ENCODE data around the gene PLXND1.

DNA sequence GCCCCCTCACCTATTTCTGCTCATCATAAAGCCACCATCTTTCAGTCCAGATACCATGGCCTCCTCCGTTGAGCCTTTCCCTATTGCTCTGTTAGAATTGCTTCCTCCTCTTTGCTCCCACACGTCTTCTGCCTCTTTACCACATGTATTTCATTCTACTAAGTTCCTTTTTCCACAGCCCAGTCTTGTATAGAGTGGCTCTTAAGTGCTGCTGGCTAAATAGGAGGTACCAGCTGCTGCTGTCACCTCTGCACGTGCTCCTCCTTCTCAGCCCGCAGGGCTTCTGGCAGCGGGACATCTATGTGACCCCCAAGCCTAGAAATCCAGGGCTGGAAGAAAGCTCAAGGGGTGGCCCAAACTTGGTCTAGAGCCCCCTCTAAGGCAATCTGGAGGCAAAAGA is 38.8 kb upstream of the PLXND1 start:
- no peak for TF ChIP-seq YY1 (IDR thresholded peaks at IDR 0.05; ENCODE audit: insufficient read depth, insufficient read length)
- no peak for TF ChIP-seq ZNF274 (IDR thresholded peaks at IDR 0.05; ENCODE audit: low read depth, low read length)

Data from NT2/D1 (cell line).